Left ventricle myocardium inferior (tissue), 1 donor: ENCODE data around the gene CRYBG2. TPM values are rescaled to one million over a fixed set of nuclear protein-coding genes. Genes with fewer than 3 reads are reported as not detected.

Experiments used
- DNase-seq: peaks from one replicate; pipeline ENCODE4 v3.0.0-alpha.2; 2020
- H3K27ac ChIP-seq: fragments of 200-600 bp; replicated peaks from 2 replicates; pipeline ENCODE4 v1.8.0; 2021
- H3K27me3 ChIP-seq: fragments of 200-600 bp; 2 replicates; pipeline ENCODE4 v1.8.0; 2021; ENCODE audit warnings: low read depth
- H3K36me3 ChIP-seq: fragments of 200-600 bp; 2 replicates; pipeline ENCODE4 v1.8.0; 2021
- H3K4me1 ChIP-seq: fragments of 200-600 bp; 2 replicates; pipeline ENCODE4 v1.8.0; 2021
- H3K4me3 ChIP-seq: fragments of 200-600 bp; 2 replicates; pipeline ENCODE4 v1.8.0; 2021; ENCODE audit warnings: mild to moderate bottlenecking, moderate library complexity
- H3K9me3 ChIP-seq: fragments of 200-600 bp; replicated peaks from 2 replicates; pipeline ENCODE4 v1.8.0; 2021
- intact Hi-C: fragments of 100-400 bp; cut with micrococcal nuclease; formaldehyde crosslinking; loops from one replicate; pipeline ENCODE4 v1.11.0; 2022
- total RNA-seq: library from RNA; stranded (reverse); fragmentation: NEBNext Ultra II Directional; extraction: Animal tissue kit (Norgen Biotek cat#: 25700); gene quantifications from one replicate; pipeline ENCODE4 v1.2.1, GENCODE V29; 2021
- TF ChIP-seq, protein P1 (sequence below): fragments of 200-600 bp; IDR thresholded peaks from 2 replicates; pipeline ENCODE4 v1.8.0; 2021; ENCODE audit warnings: antibody characterized with exemption, mild to moderate bottlenecking, borderline replicate concordance
- donor health status: DM: no; HTN: yes; CAD: no; lungs with severe emphysema.

Gene CRYBG2
- total RNA-seq, 1 donor from 2014 or later, result not detected

GRCh38 chr1:26291433-26291832 is 62.5 kb downstream of the CRYBG2 start:
- intact Hi-C loops, result no loop called here

DNA sequence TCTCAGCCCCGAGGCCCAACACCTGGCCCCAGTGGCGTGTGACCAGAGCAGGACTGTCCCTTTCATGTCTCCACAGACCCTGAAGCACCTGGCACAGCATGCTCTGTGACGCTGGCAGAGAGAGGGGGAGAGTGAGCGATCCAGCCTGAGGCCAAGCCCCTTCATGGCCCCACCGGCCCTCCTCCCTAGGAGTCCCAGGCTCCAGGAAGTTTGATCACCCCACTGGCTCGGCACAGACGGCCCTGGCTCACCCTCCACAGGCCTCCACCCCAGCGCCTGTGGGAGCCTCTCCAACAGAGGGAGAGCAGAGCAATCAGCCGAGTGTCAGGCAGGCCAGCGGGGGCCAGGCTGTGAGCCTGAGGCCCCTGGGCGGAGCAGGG is 63.1 kb downstream of the CRYBG2 start:
- Histone ChIP-seq H3K36me3 (no peaks in the 10 kb centered on the region), H3K27ac (peak overlapping the region; percentile 98), H3K27me3 (no peaks in the 10 kb centered on the region), H3K4me3 (no peak overlapping the region), H3K4me1 (peaks cover 41% of the 10 kb centered on the region), H3K9me3 (no peaks in the 10 kb centered on the region)
- intact Hi-C loops, result no loop called here
- TF ChIP-seq, protein P1, sequence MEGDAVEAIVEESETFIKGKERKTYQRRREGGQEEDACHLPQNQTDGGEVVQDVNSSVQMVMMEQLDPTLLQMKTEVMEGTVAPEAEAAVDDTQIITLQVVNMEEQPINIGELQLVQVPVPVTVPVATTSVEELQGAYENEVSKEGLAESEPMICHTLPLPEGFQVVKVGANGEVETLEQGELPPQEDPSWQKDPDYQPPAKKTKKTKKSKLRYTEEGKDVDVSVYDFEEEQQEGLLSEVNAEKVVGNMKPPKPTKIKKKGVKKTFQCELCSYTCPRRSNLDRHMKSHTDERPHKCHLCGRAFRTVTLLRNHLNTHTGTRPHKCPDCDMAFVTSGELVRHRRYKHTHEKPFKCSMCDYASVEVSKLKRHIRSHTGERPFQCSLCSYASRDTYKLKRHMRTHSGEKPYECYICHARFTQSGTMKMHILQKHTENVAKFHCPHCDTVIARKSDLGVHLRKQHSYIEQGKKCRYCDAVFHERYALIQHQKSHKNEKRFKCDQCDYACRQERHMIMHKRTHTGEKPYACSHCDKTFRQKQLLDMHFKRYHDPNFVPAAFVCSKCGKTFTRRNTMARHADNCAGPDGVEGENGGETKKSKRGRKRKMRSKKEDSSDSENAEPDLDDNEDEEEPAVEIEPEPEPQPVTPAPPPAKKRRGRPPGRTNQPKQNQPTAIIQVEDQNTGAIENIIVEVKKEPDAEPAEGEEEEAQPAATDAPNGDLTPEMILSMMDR, result no peak
- no peak for DNase-seq

More at GRCh38 chr1:26291433-26291832, 62.5 kb downstream of the CRYBG2 start:
- H3K4me1 ChIP-seq, result peaks cover 35% of the 10 kb centered on the region
- peak overlapping the region; percentile 98 for H3K27ac ChIP-seq
- no peaks in the 10 kb centered on the region for H3K27me3 ChIP-seq
- no peak for DNase-seq
- TF ChIP-seq, protein P1, result no peak
- no peaks in the 10 kb centered on the region for H3K9me3 ChIP-seq
- no peaks in the 10 kb centered on the region for H3K36me3 ChIP-seq
- no peak overlapping the region for H3K4me3 ChIP-seq

GRCh38 chr1:26290122-26290881 is 63.6 kb downstream of the CRYBG2 start:
- Histone ChIP-seq H3K4me1 (peaks cover 47% of the 10 kb centered on the region), H3K27me3 (no peaks in the 10 kb centered on the region), H3K36me3 (no peaks in the 10 kb centered on the region), H3K27ac (peak overlapping the region; percentile 98), H3K4me3 (no peak overlapping the region), H3K9me3 (no peaks in the 10 kb centered on the region)
- intact Hi-C loops, result no loop called here
- no peak for DNase-seq
- TF ChIP-seq, protein P1, result no peak

DNA sequence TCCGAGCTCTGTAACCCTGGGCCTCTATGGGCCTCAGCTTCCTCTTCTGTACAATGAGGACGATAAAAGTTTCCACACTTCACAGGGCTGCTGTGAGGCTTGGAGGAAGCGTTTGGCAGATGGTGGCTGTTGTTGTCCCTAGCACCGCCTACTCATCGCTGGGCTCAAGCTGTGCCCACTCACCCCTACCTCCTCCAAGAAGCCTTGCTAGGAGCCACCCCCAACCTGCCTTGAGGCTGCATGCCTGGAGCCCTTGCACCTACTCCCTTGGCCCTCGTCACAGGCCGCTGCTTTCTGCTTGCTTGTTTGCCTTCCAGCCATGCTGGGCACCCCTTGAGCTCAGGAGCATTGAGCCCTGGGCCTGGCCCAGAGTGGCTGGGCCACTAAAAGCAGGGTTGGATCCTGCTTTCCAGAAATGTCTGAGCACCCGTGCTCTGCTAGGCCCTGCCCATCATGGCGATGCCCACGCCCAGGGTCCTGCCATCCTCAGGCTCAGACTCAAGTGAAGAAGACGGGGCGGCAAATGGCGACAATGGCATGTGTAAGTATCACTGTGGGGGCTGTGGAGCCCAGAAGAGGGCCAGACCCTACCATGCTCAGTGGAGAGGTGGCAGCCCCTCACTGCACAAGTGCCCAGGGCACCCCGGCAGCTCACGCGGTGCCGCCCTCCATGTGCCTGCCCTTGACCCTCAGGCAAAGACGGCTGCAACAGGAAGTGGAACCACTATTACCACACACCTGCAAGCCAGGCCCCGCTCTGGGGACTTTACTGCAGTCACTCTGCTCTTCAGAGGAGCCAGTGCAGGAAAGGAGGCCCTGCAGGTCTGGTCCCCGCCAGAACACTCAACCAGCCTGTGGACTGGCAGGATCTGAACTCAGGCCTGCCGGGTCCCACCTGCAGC is 64.5 kb downstream of the CRYBG2 start:
- Histone ChIP-seq H3K9me3 (no peaks in the 10 kb centered on the region), H3K36me3 (no peaks in the 10 kb centered on the region), H3K27me3 (no peaks in the 10 kb centered on the region), H3K4me3 (no peak overlapping the region), H3K4me1 (peaks cover 56% of the 10 kb centered on the region), H3K27ac (peak overlapping the region; percentile 98)
- TF ChIP-seq, protein P1, result no peak
- no peak for DNase-seq
- intact Hi-C loops, result no loop called here

- intact Hi-C loops, result no loop called here
- Histone ChIP-seq H3K4me1 (peaks cover 64% of the 10 kb centered on the region), H3K27ac (peak overlapping the region; percentile 98), H3K4me3 (no peak overlapping the region), H3K9me3 (no peaks in the 10 kb centered on the region), H3K36me3 (no peaks in the 10 kb centered on the region), H3K27me3 (no peaks in the 10 kb centered on the region)
- TF ChIP-seq, protein P1, result no peak
- no peak for DNase-seq
These were observed 65.5 kb downstream of the CRYBG2 start for GRCh38 chr1:26288311-26288941.
